Left lung (tissue), 10 donors: ENCODE data around the gene PRRG2. TPM values are rescaled to one million over a fixed set of nuclear protein-coding genes. Genes with fewer than 3 reads are reported as not detected.
A peak's percentile ranks its signal among the peaks of the same experiment; 100 is the strongest.

Source experiments
- ATAC-seq: fragments of 200-7000 bp; cut with Tn5 transposase; one replicate; pipeline ENCODE4 v1.9.1; 2020; ENCODE audit warnings: moderate library complexity
- DNase-seq, 4 donors: peaks; one replicate each; pipeline ENCODE4 v3.0.0-alpha.2; 2013 to 2020
- H3K27ac ChIP-seq, 2 donors: fragments of 200-600 bp; sonication (generic) in 1 of 2; one replicate each; pipeline versions ENCODE4 v1.5.0 to v1.8.0; 2020 to 2021
- H3K27me3 ChIP-seq, 2 donors: fragments of 200-600 bp; sonication (generic) in 1 of 2; one replicate each; pipeline versions ENCODE4 v1.5.0 to v1.8.0; 2020 to 2021
- H3K36me3 ChIP-seq, 2 donors: fragments of 200-600 bp; sonication (generic) in 1 of 2; one replicate each; pipeline versions ENCODE4 v1.5.0 to v1.8.0; 2020 to 2021
- H3K4me1 ChIP-seq, 2 donors: fragments of 200-600 bp; one replicate each; pipeline ENCODE4 v1.8.0; 2021
- H3K4me3 ChIP-seq, 2 donors: fragments of 200-600 bp; sonication (generic) in 1 of 2; one replicate each; pipeline versions ENCODE4 v1.5.0 to v1.8.0; 2020 to 2021; ENCODE audit warnings: mild to moderate bottlenecking in 1 of 2
- H3K9me3 ChIP-seq, 2 donors: fragments of 200-600 bp; sonication (generic) in 1 of 2; one replicate each; pipeline versions ENCODE4 v1.5.0 to v1.8.0; 2020 to 2021
- intact Hi-C, 2 donors: fragments of 100-400 bp; cut with DNase I; formaldehyde crosslinking; loops; one replicate each; pipeline versions ENCODE4 v1.11.2 to v1.14.2; 2022
- polyA plus RNA-seq, 6 donors: library from polyadenylated mRNA; unstranded; fragments of 120-200 nt; gene quantifications; one replicate each; pipeline ENCODE4 v1.2.1, GENCODE V29; 2013; ENCODE audit not compliant: insufficient read length in 6 of 6
- total RNA-seq, 2 donors: library from RNA; stranded (reverse); fragmentation: NEBNext Ultra II Directional; extraction: Animal tissue kit (Norgen Biotek cat#: 25700); gene quantifications; one replicate each; pipeline ENCODE4 v1.2.1, GENCODE V29; 2021
- TF ChIP-seq, protein P1 (sequence below), 2 donors: fragments of 200-600 bp; sonication (generic) in 1 of 2; IDR thresholded peaks; one replicate each; pipeline versions ENCODE4 v1.5.0 to v1.8.0; 2021; ENCODE audit warnings: antibody characterized with exemption in 2 of 2
- donor health status: DM: no; HTN: yes; CAD: no.
- donor health status: DM: no; HTN: no; CAD: no.

Gene PRRG2
- total and polyA plus RNA-seq, 8 donors = 3.8 to 13.6 (median 5.8) TPM

DNA sequence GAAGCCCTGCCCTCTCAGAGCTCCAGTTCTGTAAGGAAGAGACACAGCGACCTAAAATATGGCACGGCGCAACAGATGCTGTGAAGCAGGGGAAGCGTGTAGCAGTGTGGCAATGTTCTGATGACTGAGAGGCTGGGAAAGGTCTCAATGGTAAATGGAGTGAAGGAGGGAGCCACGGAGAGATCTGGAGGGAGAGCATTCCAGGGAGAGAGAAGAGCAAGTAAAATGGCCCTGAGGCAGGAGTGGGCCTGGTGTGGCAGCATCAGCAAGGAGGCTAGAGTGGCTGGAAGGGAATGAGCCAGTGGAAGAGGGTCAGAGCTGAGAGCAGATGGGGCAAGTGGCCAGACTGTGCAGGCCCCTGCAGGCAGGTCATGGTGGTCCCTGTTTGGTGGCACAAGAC lies 37.0 kb upstream of the PRRG2 start:
- no peak overlapping the region for H3K4me3 ChIP-seq
- ATAC-seq (no peak), DNase-seq (no peak)
- H3K27me3 ChIP-seq = no peaks in the 10 kb centered on the region
- peaks cover 0 to 8% of the 10 kb centered on the region in 2 donors for H3K4me1 ChIP-seq
- no peaks in the 10 kb centered on the region for H3K9me3 ChIP-seq
- peaks cover 0 to 39% of the 10 kb centered on the region in 2 donors for H3K36me3 ChIP-seq
- intact Hi-C loops = no loop called here
- TF ChIP-seq, protein P1, sequence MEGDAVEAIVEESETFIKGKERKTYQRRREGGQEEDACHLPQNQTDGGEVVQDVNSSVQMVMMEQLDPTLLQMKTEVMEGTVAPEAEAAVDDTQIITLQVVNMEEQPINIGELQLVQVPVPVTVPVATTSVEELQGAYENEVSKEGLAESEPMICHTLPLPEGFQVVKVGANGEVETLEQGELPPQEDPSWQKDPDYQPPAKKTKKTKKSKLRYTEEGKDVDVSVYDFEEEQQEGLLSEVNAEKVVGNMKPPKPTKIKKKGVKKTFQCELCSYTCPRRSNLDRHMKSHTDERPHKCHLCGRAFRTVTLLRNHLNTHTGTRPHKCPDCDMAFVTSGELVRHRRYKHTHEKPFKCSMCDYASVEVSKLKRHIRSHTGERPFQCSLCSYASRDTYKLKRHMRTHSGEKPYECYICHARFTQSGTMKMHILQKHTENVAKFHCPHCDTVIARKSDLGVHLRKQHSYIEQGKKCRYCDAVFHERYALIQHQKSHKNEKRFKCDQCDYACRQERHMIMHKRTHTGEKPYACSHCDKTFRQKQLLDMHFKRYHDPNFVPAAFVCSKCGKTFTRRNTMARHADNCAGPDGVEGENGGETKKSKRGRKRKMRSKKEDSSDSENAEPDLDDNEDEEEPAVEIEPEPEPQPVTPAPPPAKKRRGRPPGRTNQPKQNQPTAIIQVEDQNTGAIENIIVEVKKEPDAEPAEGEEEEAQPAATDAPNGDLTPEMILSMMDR (IDR thresholded peaks at IDR 0.05) = no peak
- no peak overlapping the region for H3K27ac ChIP-seq

DNA sequence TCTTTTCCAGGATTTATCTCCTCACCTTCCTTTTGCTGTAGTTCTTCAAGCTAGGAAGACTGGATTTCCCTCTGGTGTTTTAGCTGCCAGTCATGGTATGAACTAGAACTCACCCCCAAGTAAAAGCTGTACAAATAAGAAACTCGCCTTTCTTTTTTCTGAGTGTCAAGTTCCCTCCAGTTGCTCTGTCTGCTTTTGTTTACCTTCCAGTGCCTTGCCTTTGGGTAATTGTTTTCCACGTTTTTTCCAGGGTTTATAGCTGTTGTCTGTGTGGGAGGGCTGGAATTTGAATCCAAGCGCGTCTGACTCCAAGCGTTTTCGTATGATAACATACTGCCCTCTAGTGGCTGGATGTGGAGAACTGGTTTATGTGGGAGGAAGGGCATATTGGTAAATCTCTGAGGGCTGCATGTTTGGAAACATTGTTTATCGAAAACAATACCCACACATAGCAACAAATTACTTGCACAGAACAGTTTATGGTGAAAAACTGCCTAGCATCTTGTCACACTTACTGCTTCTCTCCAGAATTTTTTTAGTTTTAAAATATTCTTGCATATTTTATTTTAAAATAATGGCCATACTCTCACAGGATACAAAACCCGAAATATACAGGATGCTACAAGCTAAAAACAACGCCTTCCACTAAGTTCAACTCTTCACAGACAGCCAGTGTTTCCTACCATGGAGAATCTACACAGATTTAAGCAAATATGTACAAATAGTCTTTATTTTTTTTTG lies 34.1 kb upstream of the PRRG2 start:
- ATAC-seq (peak; percentile 97), DNase-seq (peak in 2 of 4 donors; percentile 90 to 94)
- intact Hi-C loops = loop anchor here in 1 of 2 donors (5.0 kb wide), 1 partner anchor 40 kb away; no protein-coding TSS in a partner anchor
- Histone ChIP-seq H3K36me3 (peaks cover 0 to 21% of the 10 kb centered on the region in 2 donors), H3K27me3 (no peaks in the 10 kb centered on the region), H3K4me1 (peaks cover 0 to 8% of the 10 kb centered on the region in 2 donors), H3K9me3 (no peaks in the 10 kb centered on the region), H3K27ac (no peak overlapping the region), H3K4me3 (no peak overlapping the region)
- TF ChIP-seq, protein P1 (IDR thresholded peaks at IDR 0.05) = peak; percentile 76 to 90

DNA sequence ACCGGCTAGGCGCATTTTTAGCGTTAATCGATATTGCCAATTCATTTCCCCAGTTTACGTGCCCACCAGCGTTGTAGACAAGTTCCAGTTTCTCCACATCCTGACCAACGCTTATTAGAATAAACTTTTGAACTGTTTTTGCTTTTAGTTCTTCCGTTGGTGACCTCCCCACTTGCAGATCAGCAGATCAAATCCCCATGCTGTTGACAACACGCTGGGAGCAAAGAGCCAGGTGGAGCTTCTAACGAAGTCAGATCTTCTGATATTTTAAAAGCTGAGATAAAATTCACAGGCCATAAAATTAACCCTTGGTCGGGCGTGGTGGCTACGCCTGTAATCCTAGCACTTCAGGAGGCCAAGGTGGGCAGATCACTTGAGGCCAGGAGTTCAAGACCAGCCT lies 32.1 kb upstream of the PRRG2 start:
- no peaks in the 10 kb centered on the region for H3K9me3 ChIP-seq
- intact Hi-C loops = loop anchor here in 1 of 2 donors (5.0 kb wide), 1 partner anchor 42 kb away; no protein-coding TSS in a partner anchor
- TF ChIP-seq, protein P1 (IDR thresholded peaks at IDR 0.05) = no peak
- peaks cover 0 to 14% of the 10 kb centered on the region in 2 donors for H3K36me3 ChIP-seq
- DNase-seq (no peak), ATAC-seq (no peak)
- H3K27me3 ChIP-seq = no peaks in the 10 kb centered on the region
- H3K4me1 ChIP-seq = peaks cover 0 to 8% of the 10 kb centered on the region in 2 donors
- no peak overlapping the region for H3K27ac ChIP-seq
- no peak overlapping the region for H3K4me3 ChIP-seq

DNA sequence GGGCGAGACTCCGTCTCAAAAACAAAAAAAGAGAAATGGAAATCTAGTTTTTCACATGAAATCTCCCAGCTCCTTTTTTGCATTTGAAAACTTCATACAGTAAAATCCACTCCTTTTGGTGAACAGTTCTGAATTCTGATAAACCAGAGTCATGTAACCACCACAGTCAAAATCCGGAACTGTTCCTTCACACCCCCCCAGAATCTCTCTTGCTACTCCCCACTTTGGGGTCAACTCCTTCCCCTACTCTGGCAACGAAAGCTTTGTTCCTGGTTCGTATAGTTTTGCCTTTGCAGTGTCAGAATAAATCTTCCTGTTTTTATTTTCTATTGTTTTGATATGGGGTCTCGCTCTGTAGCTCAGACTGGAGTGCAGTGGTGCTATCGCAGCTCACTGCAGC lies 29.6 kb upstream of the PRRG2 start:
- H3K27me3 ChIP-seq = no peaks in the 10 kb centered on the region
- ATAC-seq (no peak), DNase-seq (no peak)
- H3K4me3 ChIP-seq = no peak overlapping the region
- peaks cover 0 to 36% of the 10 kb centered on the region in 2 donors for H3K36me3 ChIP-seq
- H3K4me1 ChIP-seq = peaks cover 0 to 30% of the 10 kb centered on the region in 2 donors
- H3K27ac ChIP-seq = no peak overlapping the region
- no peaks in the 10 kb centered on the region for H3K9me3 ChIP-seq
- TF ChIP-seq, protein P1 (IDR thresholded peaks at IDR 0.05) = no peak
- intact Hi-C loops = no loop called here

DNA sequence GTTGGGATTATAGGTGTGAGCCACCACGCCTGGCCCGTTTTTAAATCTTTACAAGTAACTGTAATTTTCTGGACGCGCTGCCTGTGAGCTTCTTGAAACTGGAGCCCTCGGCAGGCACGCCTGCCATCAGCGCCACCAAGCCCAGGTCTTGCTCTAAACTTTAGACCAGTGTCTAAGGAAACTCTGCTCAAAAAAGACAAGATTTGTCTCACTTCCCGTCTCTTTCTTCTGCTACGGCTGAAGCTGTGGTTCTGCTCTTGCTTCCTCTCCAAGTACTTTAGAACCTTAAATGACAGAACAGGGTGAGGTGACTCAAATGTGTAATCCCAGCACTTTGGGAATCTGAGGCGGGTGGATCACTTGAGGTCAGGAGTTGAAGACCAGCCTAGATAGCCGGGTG lies 28.4 kb upstream of the PRRG2 start:
- peaks cover 0 to 48% of the 10 kb centered on the region in 2 donors for H3K36me3 ChIP-seq
- intact Hi-C loops = no loop called here
- peaks cover 0 to 25% of the 10 kb centered on the region in 2 donors for H3K4me1 ChIP-seq
- H3K27me3 ChIP-seq = no peaks in the 10 kb centered on the region
- no peak overlapping the region for H3K4me3 ChIP-seq
- ATAC-seq = no peak
- DNase-seq = no peak
- TF ChIP-seq, protein P1 (IDR thresholded peaks at IDR 0.05) = no peak
- no peaks in the 10 kb centered on the region for H3K9me3 ChIP-seq
- H3K27ac ChIP-seq = no peak overlapping the region
